Endothelial cell of umbilical vein (primary cell): ENCODE results near the gene SUSD6. TPM values are rescaled to one million over a fixed set of nuclear protein-coding genes. Genes with fewer than 3 reads are reported as not detected.
A peak's percentile ranks its signal among the peaks of the same experiment; 100 is the strongest.

ENCODE experiments used
- BruUV-seq: library from RNA; stranded (reverse); fragments of 400-500 nt; replicated peaks from 2 replicates; lab custom pipeline; 2021; lab: Mats Ljungman, UMichigan
- CTCF ChIA-PET: fragments of 300-600, 350-600 bp; sonication (Branson Sonifier 250); formaldehyde crosslinking; loops from one replicate; lab custom pipeline; 2021; ENCODE audit warnings: antibody characterized with exemption, inconsistent platforms; lab: Charles Lee
- POLR2A ChIA-PET: fragments of 300-600, 350-600 bp; sonication (Branson Sonifier 250); formaldehyde crosslinking; loops from one replicate; lab custom pipeline; 2021; ENCODE audit warnings: antibody characterized with exemption, inconsistent platforms; lab: Charles Lee
- DNase-seq: peaks from one replicate; pipeline ENCODE4 v3.0.0-alpha.2; 2011; ENCODE audit warnings: low read depth, low spot score
- FAIRE-seq: peaks from 2 replicates; lab custom pipeline; 2011; peaks lifted over from hg19 to GRCh38; lab: Jason Lieb, UNC
- H2AFZ ChIP-seq: 2 replicates; pipeline ENCODE4 v1.6.0; 2012; ENCODE audit warnings: low read depth, low read length, control low read depth, inconsistent platforms
- H3K27ac ChIP-seq: 2 replicates; pipeline ENCODE4 v1.5.1; 2011; ENCODE audit warnings: low read depth, mild to moderate bottlenecking, control low read depth, low read length, moderate library complexity; ENCODE audit not compliant: insufficient read depth
- H3K27me3 ChIP-seq, 2 experiments: 2 replicates each; pipeline versions ENCODE4 v1.6.0 to v1.6.1; 2011; ENCODE audit warnings: low read length in 2 of 2, mixed read lengths in 1 of 2; ENCODE audit not compliant: control insufficient read depth in 2 of 2, insufficient read depth in 2 of 2
- H3K36me3 ChIP-seq, 2 experiments: 2 replicates in 1 of 2; 3 replicates in 1 of 2; pipeline ENCODE4 v1.5.1; 2011; ENCODE audit warnings: low read length in 2 of 2, mild to moderate bottlenecking in 1 of 2, moderate library complexity in 1 of 2; ENCODE audit not compliant: control insufficient read depth in 2 of 2, insufficient read depth in 2 of 2; ENCODE audit errors: extremely low read depth in 1 of 2
- H3K4me1 ChIP-seq: 3 replicates; pipeline ENCODE4 v1.5.1; 2011; ENCODE audit warnings: mild to moderate bottlenecking, low read length; ENCODE audit not compliant: control insufficient read depth, insufficient read depth; ENCODE audit errors: extremely low read depth
- H3K4me2 ChIP-seq: 2 replicates; pipeline ENCODE4 v1.6.1; 2011; ENCODE audit warnings: low read length, control low read depth, mixed read lengths; ENCODE audit not compliant: insufficient read depth
- H3K4me3 ChIP-seq, 3 experiments: fragments of 200-600 bp in 1 of 3; sonication (generic), shearing (Covaris generic) in 1 of 3; replicated peaks in 1 of 3; 2 replicates each; pipeline ENCODE4 v1.5.1; 2011 to 2016; ENCODE audit warnings: control low read depth in 3 of 3, low read length in 3 of 3, mild to moderate bottlenecking in 2 of 3, inconsistent platforms in 1 of 3, low read depth in 1 of 3, moderate library complexity in 1 of 3; ENCODE audit not compliant: insufficient read depth in 1 of 3
- H3K79me2 ChIP-seq: 2 replicates; pipeline ENCODE4 v1.6.0; 2012; ENCODE audit warnings: low read length, inconsistent platforms; ENCODE audit not compliant: control insufficient read depth, insufficient read depth
- H3K9ac ChIP-seq: replicated peaks from 2 replicates; pipeline ENCODE3; 2011; ENCODE audit warnings: low read length, control low read depth; ENCODE audit not compliant: insufficient read depth; ENCODE audit errors: extremely low read depth
- H3K9me1 ChIP-seq: replicated peaks from 3 replicates; pipeline ENCODE4 v1.6.0; 2011; ENCODE audit warnings: mild to moderate bottlenecking, low read length; ENCODE audit not compliant: control insufficient read depth, insufficient read depth; ENCODE audit errors: extremely low read depth
- H3K9me3 ChIP-seq: replicated peaks from 2 replicates; pipeline ENCODE4 v1.5.1; 2012; ENCODE audit warnings: low read length, inconsistent platforms; ENCODE audit not compliant: control insufficient read depth, insufficient read depth
- H4K20me1 ChIP-seq: replicated peaks from 2 replicates; pipeline ENCODE3; 2011; ENCODE audit warnings: mild to moderate bottlenecking, low read length; ENCODE audit not compliant: control insufficient read depth, insufficient read depth; ENCODE audit errors: extremely low read depth
- FOS ChIP-seq: IDR thresholded peaks from 2 replicates; pipeline ENCODE4 v1.6.1; 2011; ENCODE audit warnings: mild to moderate bottlenecking, low read length, moderate library complexity, borderline replicate concordance; ENCODE audit not compliant: insufficient read depth
- GATA2 ChIP-seq: IDR thresholded peaks from 2 replicates; pipeline ENCODE4 v1.7.0; 2011; ENCODE audit warnings: low read depth, mild to moderate bottlenecking, moderate library complexity, mixed read lengths, low read length; ENCODE audit not compliant: insufficient read length, insufficient read depth
- JUN ChIP-seq: IDR thresholded peaks from 2 replicates; pipeline ENCODE4 v1.6.1; 2011; ENCODE audit warnings: borderline replicate concordance, low read depth; ENCODE audit not compliant: insufficient read length, insufficient read depth
- POLR2AphosphoS5 ChIP-seq: IDR thresholded peaks from 2 replicates; pipeline ENCODE4 v1.6.1; 2012; ENCODE audit warnings: low read depth, mild to moderate bottlenecking, control low read depth, low read length, moderate library complexity; ENCODE audit not compliant: insufficient read depth
- dilution Hi-C: fragments of 300-500 bp; cut with MboI; formaldehyde crosslinking; loops from one replicate; pipeline ENCODE4 v1.15.0; 2019; ENCODE audit warnings: low sequenced_read_pairs; ENCODE audit not compliant: extremely low pct_ligation_motif_present
- intact Hi-C: fragments of 100-400 bp; cut with micrococcal nuclease; formaldehyde crosslinking; loops from one replicate; pipeline ENCODE4 v1.10.0; 2022
- polyA plus RNA-seq, 4 experiments: library from polyadenylated mRNA; depleted of rRNA in 3 of 4; stranded (reverse) in 3 of 4; unstranded in 1 of 4; fragments of >200 nt; gene quantifications; 2 replicates each; pipeline versions ENCODE4 v1.2.1 to v1.2.3, GENCODE V29; 2011 to 2012; ENCODE audit warnings: missing spikeins in 1 of 4
- total RNA-seq: library from RNA; stranded (reverse); gene quantifications from 2 replicates; pipeline ENCODE4 v1.2.3, GENCODE V29; 2021

SUSD6 gene
- total and polyA plus RNA-seq, 2 donors (not counting 3 experiments of a cell fraction or from before 2014, with no cell fraction given) = 13.4 to 19.5 TPM

GRCh38 chr14:69701291-69701690 lies 89.9 kb downstream of the SUSD6 start:
- H3K9me1 ChIP-seq = no peaks in the 10 kb centered on the region
- POLR2A ChIA-PET = no interaction called here
- H3K4me1 ChIP-seq = peaks cover 24% of the 10 kb centered on the region
- H3K4me2 ChIP-seq = no peak overlapping the region
- no peak overlapping the region for H3K27ac ChIP-seq
- H3K27me3 ChIP-seq = no peaks in the 10 kb centered on the region
- CTCF ChIA-PET = interaction anchor here (0.9 to 1.1 kb wide), 4 partner anchors 9 to 85 kb away, joined by 3 to 5 read pairs (median 3); no protein-coding TSS in a partner anchor
- no peak for TF ChIP-seq FOS
- TF ChIP-seq POLR2AphosphoS5 = no peak
- no peak for TF ChIP-seq JUN
- H3K36me3 ChIP-seq = peaks cover 0 to 3% of the 10 kb centered on the region in 2 experiments
- no peak overlapping the region for H2AFZ ChIP-seq
- DNase-seq (no peak), FAIRE-seq (no peak)
- dilution Hi-C loops (no loop called here), intact Hi-C loops (no loop called here)
- no peaks in the 10 kb centered on the region for H4K20me1 ChIP-seq
- BruUV-seq = no TSS peak
- H3K4me3 ChIP-seq = no peak overlapping the region
- H3K9ac ChIP-seq = no peak overlapping the region
- no peaks in the 10 kb centered on the region for H3K9me3 ChIP-seq
- H3K79me2 ChIP-seq = peaks cover 1% of the 10 kb centered on the region

- Histone ChIP-seq H3K79me2 (peaks cover 1% of the 10 kb centered on the region), H3K9ac (no peak overlapping the region), H3K27ac (no peak overlapping the region), H3K9me3 (no peaks in the 10 kb centered on the region), H4K20me1 (no peaks in the 10 kb centered on the region), H3K9me1 (no peaks in the 10 kb centered on the region), H3K36me3 (peaks cover 0 to 3% of the 10 kb centered on the region in 2 experiments), H3K4me3 (no peak overlapping the region), H2AFZ (no peak overlapping the region), H3K4me2 (no peak overlapping the region), H3K4me1 (peaks cover 24% of the 10 kb centered on the region), H3K27me3 (no peaks in the 10 kb centered on the region)
- POLR2A ChIA-PET = no interaction called here
- DNase-seq (peak; percentile 70), FAIRE-seq (peak; percentile 8)
- no peak for TF ChIP-seq FOS
- TF ChIP-seq GATA2 = peak; percentile 63
- dilution Hi-C loops (no loop called here), intact Hi-C loops (no loop called here)
- no TSS peak for BruUV-seq
- CTCF ChIA-PET = interaction anchor here (0.6 to 1.1 kb wide), 5 partner anchors 8 to 86 kb away, joined by 3 to 5 read pairs (median 3); no protein-coding TSS in a partner anchor
Measured at GRCh38 chr14:69701857-69702256, 90.5 kb downstream of the SUSD6 start.
